Skeletal muscle cell (primary cell): ENCODE measurements around the gene ZDHHC8.

ENCODE experiments used
- DNase-seq: peaks from one replicate; pipeline ENCODE4 v3.0.0-alpha.2; 2010; ENCODE audit warnings: low read depth
- H3K4me3 ChIP-seq: 2 replicates; pipeline ENCODE4 v1.5.1; 2011; ENCODE audit warnings: low read depth, mild to moderate bottlenecking, control low read depth, low read length, moderate library complexity

The ZDHHC8 gene

GRCh38 chr22:20126284-20127029, 5.1 kb upstream of the ZDHHC8 start:
- H3K4me3 ChIP-seq: no peak overlapping the region
- no peak for DNase-seq

- H3K4me3 ChIP-seq: no peak overlapping the region
- no peak for DNase-seq
Measured at GRCh38 chr22:20127318-20127868, 4.2 kb upstream of the ZDHHC8 start.

- no peak overlapping the region for H3K4me3 ChIP-seq
- no peak for DNase-seq
Measured at GRCh38 chr22:20127869-20128618, 3.6 kb upstream of the ZDHHC8 start.

- H3K4me3 ChIP-seq: no peak overlapping the region
- DNase-seq: no peak
Measured at GRCh38 chr22:20128619-20128901, 3.0 kb upstream of the ZDHHC8 start.

- DNase-seq: no peak
- H3K4me3 ChIP-seq: no peak overlapping the region
Measured at GRCh38 chr22:20128902-20129746, 2.5 kb upstream of the ZDHHC8 start.

- H3K4me3 ChIP-seq: no peak overlapping the region
- no peak for DNase-seq
Measured at GRCh38 chr22:20129747-20130014, 1.9 kb upstream of the ZDHHC8 start.

- no peak for DNase-seq
- H3K4me3 ChIP-seq: peak overlapping the region; percentile 89
Measured at GRCh38 chr22:20130319-20130718, 1.3 kb upstream of the ZDHHC8 start.

- peak overlapping the region; percentile 89 for H3K4me3 ChIP-seq
- DNase-seq: no peak
Measured at GRCh38 chr22:20130731-20131596, 640 bp upstream of the ZDHHC8 start.

GRCh38 chr22:20131859-20132685, 468 bp downstream of the ZDHHC8 start:
- peak overlapping the region; percentile 89 for H3K4me3 ChIP-seq
- DNase-seq: no peak

GRCh38 chr22:20132686-20133246, 1.2 kb downstream of the ZDHHC8 start:
- peak overlapping the region; percentile 89 for H3K4me3 ChIP-seq
- DNase-seq: no peak

GRCh38 chr22:20133930-20134549, 2.4 kb downstream of the ZDHHC8 start:
- no peak overlapping the region for H3K4me3 ChIP-seq
- DNase-seq: no peak

GRCh38 chr22:20135265-20135664, 3.7 kb downstream of the ZDHHC8 start:
- no peak for DNase-seq
- no peak overlapping the region for H3K4me3 ChIP-seq

- H3K4me3 ChIP-seq: no peak overlapping the region
- no peak for DNase-seq
Measured at GRCh38 chr22:20135806-20136602, 4.4 kb downstream of the ZDHHC8 start.

GRCh38 chr22:20136603-20136873, 4.9 kb downstream of the ZDHHC8 start:
- H3K4me3 ChIP-seq: no peak overlapping the region
- DNase-seq: no peak

- no peak overlapping the region for H3K4me3 ChIP-seq
- DNase-seq: no peak
Measured at GRCh38 chr22:20137113-20137512, 5.5 kb downstream of the ZDHHC8 start.

- DNase-seq: no peak
- no peak overlapping the region for H3K4me3 ChIP-seq
Measured at GRCh38 chr22:20137671-20138416, 6.2 kb downstream of the ZDHHC8 start.

GRCh38 chr22:20138417-20138738, 6.8 kb downstream of the ZDHHC8 start:
- no peak overlapping the region for H3K4me3 ChIP-seq
- DNase-seq: no peak
